Spleen (tissue), 11 donors: ENCODE results near the gene ALCAM. TPM values are rescaled to one million over a fixed set of nuclear protein-coding genes. Genes with fewer than 3 reads are reported as not detected.

ENCODE experiments used
- DNase-seq: peaks from one replicate; pipeline ENCODE4 v3.0.0-alpha.2; 2020
- H3K27ac ChIP-seq, 8 donors: fragments of 200-600 bp; sonication (generic) in 7 of 8; 1 replicate in 4 of 8; 2 replicates in 4 of 8; pipeline versions ENCODE4 v1.5.0 to v1.8.0; 2016 to 2021; ENCODE audit warnings: inconsistent platforms in 4 of 8, mild to moderate bottlenecking in 4 of 8, moderate library complexity in 1 of 8
- H3K27me3 ChIP-seq, 7 donors: fragments of 200-600 bp; sonication (generic) in 6 of 7; replicated peaks in 1 of 7; 1 replicate in 4 of 7; 2 replicates in 3 of 7; pipeline versions ENCODE4 v1.5.0 to v1.8.0; 2016 to 2021; ENCODE audit warnings: inconsistent platforms in 3 of 7, mild to moderate bottlenecking in 1 of 7
- H3K36me3 ChIP-seq, 6 donors: fragments of 200-600 bp; sonication (generic) in 5 of 6; 1 replicate in 4 of 6; 2 replicates in 2 of 6; pipeline versions ENCODE4 v1.5.0 to v1.8.0; 2016 to 2021; ENCODE audit warnings: inconsistent platforms in 2 of 6
- H3K4me1 ChIP-seq, 6 donors: fragments of 200-600 bp; sonication (generic) in 5 of 6; 1 replicate in 3 of 6; 2 replicates in 3 of 6; pipeline versions ENCODE4 v1.5.0 to v1.8.0; 2016 to 2021; ENCODE audit warnings: inconsistent platforms in 3 of 6
- H3K4me3 ChIP-seq, 8 donors: fragments of 200-600 bp; sonication (generic) in 7 of 8; 1 replicate in 4 of 8; 2 replicates in 4 of 8; pipeline versions ENCODE4 v1.5.0 to v1.8.0; 2016 to 2021; ENCODE audit warnings: inconsistent platforms in 4 of 8, mild to moderate bottlenecking in 4 of 8, moderate library complexity in 2 of 8
- H3K9me3 ChIP-seq, 8 donors: fragments of 200-600 bp; sonication (generic) in 7 of 8; 1 replicate in 4 of 8; 2 replicates in 4 of 8; pipeline versions ENCODE4 v1.5.0 to v1.8.0; 2016 to 2021; ENCODE audit warnings: inconsistent platforms in 4 of 8
- POLR2A ChIP-seq, 3 donors: fragments of 450-650 bp; IDR thresholded peaks; one replicate each; pipeline ENCODE4 v1.5.1; 2017; ENCODE audit warnings: antibody characterized with exemption in 3 of 3, mild to moderate bottlenecking in 1 of 3
- POLR2AphosphoS5 ChIP-seq, 3 donors: sonication (generic); formaldehyde crosslinking; IDR thresholded peaks; one replicate each; pipeline ENCODE4 v1.5.1; 2017; ENCODE audit warnings: antibody characterized with exemption in 3 of 3
- WGBS, 5 donors: extraction: QIAGEN DNeasy Blood & Tissue Kit in 3 of 5; methylation state at CpG; one replicate each; pipeline versions ENCODE4 v1.1.5 to v1.1.7; 2013 to 2018; 5-methylcytosine and 5-hydroxymethylcytosine counted together
- intact Hi-C: fragments of 100-400 bp; cut with DNase I; formaldehyde crosslinking; loops from one replicate; pipeline ENCODE4 v1.15.0; 2023; ENCODE audit warnings: low total_unique reads
- polyA plus RNA-seq, 3 donors: library from polyadenylated mRNA; stranded (reverse); fragments of 200-250 nt; gene quantifications; one replicate each; pipeline ENCODE4 v1.2.1, GENCODE V29; 2013
- total RNA-seq, 7 donors: library from RNA; depleted of rRNA in 3 of 7; stranded (reverse); fragments of >200 nt in 3 of 7; fragmentation: NEBNext Ultra II Directional in 4 of 7; extraction: Animal tissue kit (Norgen Biotek cat#: 25700) in 4 of 7; gene quantifications; one replicate each; pipeline versions ENCODE4 v1.1.0 to v1.2.1, GENCODE V29; 2016 to 2021
- TF ChIP-seq, protein P1 (sequence below), 11 experiments: fragments of 200-600 bp in 7 of 11; fragments of 450-650 bp in 4 of 11; sonication (generic) in 4 of 11; IDR thresholded peaks in 8 of 11; conservative IDR thresholded peaks in 3 of 11; 1 replicate in 7 of 11; 2 replicates in 4 of 11; pipeline versions ENCODE4 v1.4.0 to v1.8.0; 2016 to 2021; ENCODE audit warnings: antibody characterized with exemption in 11 of 11, inconsistent platforms in 4 of 11, mild to moderate bottlenecking in 1 of 11
- donor health status: healthy with polysubstance abuse.
- donor health status: DM: no; HTN: no; CAD: no; lungs with moderate emphysema.
- donor health status: DM: no; HTN: no; CAD: no.
- donor health status: Bipolar disorder and iron deficiency.
- donor health status: healthy.
- donor health status: DM: no; HTN: no; CAD: no.
- donor health status: DM: yes; HTN: yes; CAD: no.

Gene ALCAM
- total and polyA plus RNA-seq, 10 donors: 6.3 to 18.5 (median 11.8) TPM

DNA sequence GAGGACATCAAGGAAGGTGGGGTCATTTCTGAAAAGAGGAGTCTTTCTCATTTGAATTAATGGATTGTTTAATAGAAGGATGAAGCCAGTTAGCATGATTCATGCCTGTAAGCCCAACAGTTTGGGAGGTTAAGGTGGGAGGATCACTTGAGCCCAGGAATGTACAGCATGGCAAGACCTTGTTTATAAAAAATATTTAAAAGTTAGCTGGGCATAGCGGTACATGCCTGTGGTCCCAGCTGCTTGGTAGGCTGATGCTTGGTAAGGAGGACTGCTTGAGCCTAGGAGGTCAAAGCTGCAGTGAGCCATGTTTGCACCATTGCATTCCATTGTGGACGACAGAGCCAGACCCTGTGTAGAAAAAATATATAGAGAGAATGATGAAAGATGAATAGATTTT, 165.5 kb downstream of the ALCAM start:
- Histone ChIP-seq H3K27ac (no peak overlapping the region), H3K4me1 (no peaks in the 10 kb centered on the region), H3K4me3 (no peak overlapping the region), H3K27me3 (no peaks in the 10 kb centered on the region), H3K9me3 (no peaks in the 10 kb centered on the region), H3K36me3 (peaks cover 0 to 37% (median 3%) of the 10 kb centered on the region in 6 donors)
- intact Hi-C loops: no loop called here
- no peak for TF ChIP-seq POLR2A (IDR thresholded peaks at IDR 0.05)
- TF ChIP-seq, protein P1, sequence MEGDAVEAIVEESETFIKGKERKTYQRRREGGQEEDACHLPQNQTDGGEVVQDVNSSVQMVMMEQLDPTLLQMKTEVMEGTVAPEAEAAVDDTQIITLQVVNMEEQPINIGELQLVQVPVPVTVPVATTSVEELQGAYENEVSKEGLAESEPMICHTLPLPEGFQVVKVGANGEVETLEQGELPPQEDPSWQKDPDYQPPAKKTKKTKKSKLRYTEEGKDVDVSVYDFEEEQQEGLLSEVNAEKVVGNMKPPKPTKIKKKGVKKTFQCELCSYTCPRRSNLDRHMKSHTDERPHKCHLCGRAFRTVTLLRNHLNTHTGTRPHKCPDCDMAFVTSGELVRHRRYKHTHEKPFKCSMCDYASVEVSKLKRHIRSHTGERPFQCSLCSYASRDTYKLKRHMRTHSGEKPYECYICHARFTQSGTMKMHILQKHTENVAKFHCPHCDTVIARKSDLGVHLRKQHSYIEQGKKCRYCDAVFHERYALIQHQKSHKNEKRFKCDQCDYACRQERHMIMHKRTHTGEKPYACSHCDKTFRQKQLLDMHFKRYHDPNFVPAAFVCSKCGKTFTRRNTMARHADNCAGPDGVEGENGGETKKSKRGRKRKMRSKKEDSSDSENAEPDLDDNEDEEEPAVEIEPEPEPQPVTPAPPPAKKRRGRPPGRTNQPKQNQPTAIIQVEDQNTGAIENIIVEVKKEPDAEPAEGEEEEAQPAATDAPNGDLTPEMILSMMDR (IDR thresholded peaks at IDR 0.05 in 8 of 11, conservative IDR thresholded peaks at IDR 0.05 in 3 of 11): no peak
- no peak for TF ChIP-seq POLR2AphosphoS5 (IDR thresholded peaks at IDR 0.05)
- DNase-seq: no peak
- WGBS, 5 donors: 91 to 98% (median 96%) methylated on average over 2 of the region's 2 CpGs

DNA sequence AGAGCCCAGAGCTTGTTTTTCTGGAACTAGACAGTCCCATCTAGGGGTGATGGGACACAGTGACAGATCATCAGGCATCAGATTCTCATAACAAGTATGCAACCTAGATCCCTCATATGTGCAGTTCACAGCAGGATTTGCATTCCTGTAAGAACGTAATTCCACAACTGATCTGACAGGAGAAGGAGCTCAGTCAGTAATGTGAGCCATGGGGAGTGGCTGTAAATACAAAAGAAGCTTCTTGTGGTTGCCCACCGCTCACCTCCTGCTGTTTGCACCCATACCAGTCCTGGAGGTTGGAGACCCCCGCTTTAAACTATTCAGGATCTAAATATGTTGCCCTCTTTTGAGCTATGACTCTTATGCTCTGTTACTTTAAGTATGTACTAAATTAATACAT, 167.3 kb downstream of the ALCAM start:
- Histone ChIP-seq H3K27me3 (no peaks in the 10 kb centered on the region), H3K4me3 (no peak overlapping the region), H3K27ac (no peak overlapping the region), H3K9me3 (no peaks in the 10 kb centered on the region), H3K36me3 (peaks cover 0 to 37% (median 3%) of the 10 kb centered on the region in 6 donors), H3K4me1 (no peaks in the 10 kb centered on the region)
- TF ChIP-seq POLR2A (IDR thresholded peaks at IDR 0.05) (no peak), POLR2AphosphoS5 (IDR thresholded peaks at IDR 0.05) (no peak)
- TF ChIP-seq, protein P1 (IDR thresholded peaks at IDR 0.05 in 8 of 11, conservative IDR thresholded peaks at IDR 0.05 in 3 of 11): no peak
- intact Hi-C loops: no loop called here
- DNase-seq: no peak
- WGBS, 5 donors: 89 to 97% (median 94%) methylated on average over 3 of the region's 3 CpGs

DNA sequence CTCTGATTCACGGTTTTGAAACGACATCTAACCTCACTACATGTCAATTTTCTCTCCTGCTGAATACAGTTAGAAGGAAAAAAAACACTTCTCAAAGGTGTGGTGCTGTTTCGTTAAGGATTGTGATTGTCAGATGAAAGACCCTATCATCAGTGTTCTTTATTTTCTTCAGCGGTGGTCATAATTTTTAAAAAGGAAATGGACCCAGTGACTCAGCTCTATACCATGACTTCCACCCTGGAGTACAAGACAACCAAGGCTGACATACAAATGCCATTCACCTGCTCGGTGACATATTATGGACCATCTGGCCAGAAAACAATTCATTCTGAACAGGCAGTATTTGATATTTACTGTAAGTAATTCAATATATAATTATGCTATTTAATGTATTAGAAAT, 167.8 kb downstream of the ALCAM start:
- intact Hi-C loops: no loop called here
- Histone ChIP-seq H3K27me3 (no peaks in the 10 kb centered on the region), H3K9me3 (no peaks in the 10 kb centered on the region), H3K36me3 (peaks cover 0 to 37% (median 3%) of the 10 kb centered on the region in 6 donors), H3K4me3 (no peak overlapping the region), H3K4me1 (no peaks in the 10 kb centered on the region), H3K27ac (no peak overlapping the region)
- TF ChIP-seq POLR2AphosphoS5 (IDR thresholded peaks at IDR 0.05): no peak
- TF ChIP-seq, protein P1 (IDR thresholded peaks at IDR 0.05 in 8 of 11, conservative IDR thresholded peaks at IDR 0.05 in 3 of 11): no peak
- 88 to 91% (median 90%) methylated on average over 5 of the region's 5 CpGs for WGBS, 5 donors
- no peak for DNase-seq

DNA sequence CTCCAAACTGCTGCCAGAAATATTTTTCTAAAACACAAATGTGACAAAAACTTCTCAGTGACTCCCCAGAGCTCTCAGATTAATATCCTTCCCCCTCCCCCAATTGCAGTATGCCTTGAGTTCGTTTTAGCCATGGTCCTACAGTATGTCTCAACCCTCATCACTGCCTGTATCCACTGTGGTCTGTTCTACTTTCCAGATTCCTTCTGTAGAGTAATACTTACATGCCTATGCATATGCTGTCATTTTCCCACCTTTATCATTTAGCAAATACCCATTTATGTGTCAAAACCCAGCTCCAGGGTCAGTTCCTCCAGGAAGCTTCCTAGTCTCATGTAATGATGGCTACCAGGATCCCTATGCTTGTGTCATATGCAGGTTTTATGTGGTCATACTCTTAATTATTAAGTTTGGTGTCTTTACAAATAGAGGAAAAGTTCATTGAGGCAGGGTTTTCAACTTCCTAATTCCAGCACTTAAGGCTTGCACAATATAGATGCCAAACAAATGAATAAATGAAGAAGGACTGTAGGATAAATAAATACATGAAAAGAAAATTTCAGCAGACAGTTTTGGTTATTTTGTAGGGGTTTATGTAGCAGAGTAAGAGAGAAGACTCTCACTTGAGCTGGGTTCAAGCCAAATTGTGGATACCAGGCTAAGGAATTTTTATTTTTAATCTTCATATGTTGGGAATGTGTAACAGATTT, 170.8 kb downstream of the ALCAM start:
- Histone ChIP-seq H3K9me3 (no peaks in the 10 kb centered on the region), H3K4me1 (no peaks in the 10 kb centered on the region), H3K36me3 (peaks cover 0 to 59% (median 3%) of the 10 kb centered on the region in 6 donors), H3K4me3 (no peak overlapping the region), H3K27ac (no peak overlapping the region), H3K27me3 (no peaks in the 10 kb centered on the region)
- intact Hi-C loops: no loop called here
- no peak for DNase-seq
- TF ChIP-seq POLR2AphosphoS5 (IDR thresholded peaks at IDR 0.05): no peak
- TF ChIP-seq, protein P1 (IDR thresholded peaks at IDR 0.05 in 8 of 11, conservative IDR thresholded peaks at IDR 0.05 in 3 of 11): no peak
- 71 to 87% (median 76%) methylated on average over 1 of the region's 1 CpG for WGBS, 5 donors
